GM18519 (cell line): ENCODE measurements around the gene MCC.

ENCODE experiments used
- ATAC-seq: cut with Tn5 transposase; IDR thresholded peaks from one replicate; pipeline ENCODE4 v1.9.1; 2021; ENCODE audit warnings: mild to moderate bottlenecking, moderate library complexity; ENCODE audit not compliant: unreplicated experiment, low FRiP score

MCC gene

GRCh38 chr5:113487781-113488644, at the start of gene MCC:
TSS of gene MCC (minus strand) at chr5:113488453.
- peak; percentile 34 for ATAC-seq

- no peak for ATAC-seq
Measured at GRCh38 chr5:113531481-113532159, 43.4 kb upstream of the MCC start.

- no peak for ATAC-seq
Measured at GRCh38 chr5:113527746-113528145, 39.5 kb upstream of the MCC start.

- no peak for ATAC-seq
Measured at GRCh38 chr5:113526421-113526820, 38.2 kb upstream of the MCC start.

- peak; percentile 65 for ATAC-seq
Measured at GRCh38 chr5:113524927-113525326, 36.7 kb upstream of the MCC start.

- ATAC-seq: no peak
Measured at GRCh38 chr5:113523168-113523567, 34.9 kb upstream of the MCC start.

- no peak for ATAC-seq
Measured at GRCh38 chr5:113520899-113521298, 32.6 kb upstream of the MCC start.

GRCh38 chr5:113520429-113520828, 32.2 kb upstream of the MCC start:
- peak; percentile 55 for ATAC-seq

GRCh38 chr5:113519412-113519811, 31.2 kb upstream of the MCC start:
- ATAC-seq: no peak

GRCh38 chr5:113518884-113519283, 30.6 kb upstream of the MCC start:
- no peak for ATAC-seq

GRCh38 chr5:113514289-113514635, 26.0 kb upstream of the MCC start:
- peak; percentile 0 for ATAC-seq

GRCh38 chr5:113513384-113514288, 25.4 kb upstream of the MCC start, which contains the start of gene YTHDC2:
TSS of gene YTHDC2 (plus strand) at chr5:113513694. CDS start at chr5:113513896, 202 bp downstream.
- peak; percentile 98 for ATAC-seq

- ATAC-seq: no peak
Measured at GRCh38 chr5:113512341-113512740, 24.1 kb upstream of the MCC start.

- peak; percentile 42 for ATAC-seq
Measured at GRCh38 chr5:113510836-113511451, 22.7 kb upstream of the MCC start.

GRCh38 chr5:113508756-113509155, 20.5 kb upstream of the MCC start:
- no peak for ATAC-seq

GRCh38 chr5:113507601-113508000, 19.3 kb upstream of the MCC start:
- no peak for ATAC-seq

GRCh38 chr5:113505181-113505580, 16.9 kb upstream of the MCC start:
- no peak for ATAC-seq

- no peak for ATAC-seq
Measured at GRCh38 chr5:113503146-113503545, 14.9 kb upstream of the MCC start.

- ATAC-seq: no peak
Measured at GRCh38 chr5:113502073-113502472, 13.8 kb upstream of the MCC start.

- ATAC-seq: no peak
Measured at GRCh38 chr5:113495422-113495841, 7.2 kb upstream of the MCC start.
